SU-DHL-6 (cell line): ENCODE measurements around the gene APOBEC3G.
"Not testable (repeated sequence)": the region's sequence is repeated elsewhere in the genome, so short reads cannot be mapped to it uniquely, and the experiment has no call there.

Experiments
- H2AFZ ChIP-seq: fragments of 200-600 bp; sonication (generic); 2 replicates; pipeline ENCODE4 v1.6.1; 2014; ENCODE audit warnings: low read depth, mild to moderate bottlenecking, moderate library complexity, mixed read lengths, antibody characterized with exemption, low read length; ENCODE audit not compliant: severe bottlenecking
- H3F3A ChIP-seq: fragments of 200-600 bp; shearing (Covaris generic); 2 replicates; pipeline ENCODE4 v1.6.0; 2016; ENCODE audit warnings: antibody characterized with exemption, mild to moderate bottlenecking; ENCODE audit not compliant: insufficient read depth
- H3K27ac ChIP-seq: fragments of 200-600 bp; sonication (generic); 2 replicates; pipeline ENCODE4 v1.5.1; 2016; ENCODE audit warnings: low read depth, mild to moderate bottlenecking, low read length, moderate library complexity, mixed read lengths
- H3K27me3 ChIP-seq: fragments of 200-600 bp; sonication (generic), shearing (Covaris generic); 2 replicates; pipeline ENCODE4 v1.6.0; 2014; ENCODE audit warnings: mild to moderate bottlenecking, low read length
- H3K36me3 ChIP-seq: fragments of 200-600 bp; sonication (generic); 2 replicates; pipeline ENCODE4 v1.6.1; 2014; ENCODE audit warnings: mild to moderate bottlenecking, low read length, mixed read lengths
- H3K4me2 ChIP-seq: fragments of 300-600, 200-600 bp; shearing (Covaris generic), sonication (generic); 2 replicates; pipeline ENCODE4 v1.6.0; 2014; ENCODE audit warnings: low read length, low read depth, mild to moderate bottlenecking; ENCODE audit not compliant: poor library complexity, severe bottlenecking
- H3K4me3 ChIP-seq: fragments of 200-600 bp; sonication (generic); 2 replicates; pipeline ENCODE4 v1.5.1; 2014; ENCODE audit warnings: antibody characterized with exemption, low read length, mild to moderate bottlenecking, mixed read lengths; ENCODE audit not compliant: insufficient read depth, poor library complexity, severe bottlenecking
- H3K79me2 ChIP-seq: fragments of 200-600 bp; sonication (generic); 2 replicates; pipeline ENCODE4 v1.6.1; 2014; ENCODE audit warnings: mild to moderate bottlenecking, low read length, moderate library complexity; ENCODE audit not compliant: insufficient read depth
- H3K9ac ChIP-seq: fragments of 200-600 bp; sonication (generic); 2 replicates; pipeline ENCODE4 v1.7.0; 2014; ENCODE audit warnings: mild to moderate bottlenecking, low read length
- H3K9me2 ChIP-seq: fragments of 200-600 bp; sonication (generic); replicated peaks from 2 replicates; pipeline ENCODE4 v1.6.1; 2014; ENCODE audit warnings: low read length; ENCODE audit not compliant: insufficient read depth
- H3K9me3 ChIP-seq: fragments of 200-600 bp; sonication (generic); 2 replicates; pipeline ENCODE4 v1.6.1; 2014; ENCODE audit warnings: low read length, mixed read lengths; ENCODE audit not compliant: insufficient read depth
- H4K20me1 ChIP-seq: fragments of 200-600 bp; sonication (generic); 2 replicates; pipeline ENCODE4 v1.6.1; 2014; ENCODE audit warnings: low read depth, mild to moderate bottlenecking, antibody characterized with exemption, low read length, moderate library complexity, mixed read lengths
- EZH2phosphoT487 ChIP-seq: fragments of 200-600 bp; sonication (generic), shearing (Covaris generic); conservative IDR thresholded peaks from 2 replicates; pipeline ENCODE4 v1.6.1; 2018; ENCODE audit warnings: mild to moderate bottlenecking, antibody characterized with exemption, low read length, moderate library complexity, mixed read lengths
- TF ChIP-seq, protein P1 (sequence below): fragments of 200-600 bp; sonication (generic); IDR thresholded peaks from one replicate; pipeline ENCODE4 v1.5.1; 2017; ENCODE audit warnings: antibody characterized with exemption, mild to moderate bottlenecking, low read length, moderate library complexity; ENCODE audit not compliant: insufficient read depth, poor library complexity, severe bottlenecking

APOBEC3G gene

DNA sequence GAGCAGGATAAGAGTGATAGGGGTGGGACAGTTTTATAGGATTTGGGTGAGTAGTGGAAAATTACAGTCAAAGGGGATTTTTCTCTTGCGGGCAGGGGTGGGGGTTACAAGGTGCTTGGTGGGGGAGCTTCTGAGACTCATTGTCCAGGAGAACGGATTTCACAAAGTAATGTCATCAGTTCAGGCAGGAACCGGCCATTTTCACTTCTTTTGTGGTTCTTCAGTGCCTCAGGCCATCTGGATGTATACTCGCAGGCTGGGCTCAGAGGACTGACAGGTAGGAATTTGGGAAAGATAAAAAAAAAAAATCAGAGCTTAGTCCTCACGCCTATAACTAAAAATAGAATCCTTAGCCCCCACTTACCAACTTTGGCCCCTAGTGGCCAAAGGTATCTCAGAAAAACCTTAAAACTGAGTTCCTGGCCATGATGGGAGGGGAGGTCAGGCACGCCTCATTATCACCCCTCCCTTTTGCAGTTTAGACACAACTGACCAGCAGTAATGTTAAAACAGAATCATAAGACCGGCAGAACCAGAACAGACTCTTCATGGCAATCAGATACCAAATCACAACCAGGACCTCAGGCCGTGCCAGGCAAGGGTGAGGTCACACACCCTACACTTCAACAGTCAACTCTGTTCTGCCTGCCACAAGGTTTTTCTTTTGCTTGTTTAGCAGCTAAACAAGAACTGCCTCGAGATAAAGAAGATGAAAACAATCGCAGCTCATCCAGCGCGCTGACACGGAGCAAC is 8.9 kb upstream of the APOBEC3G start:
- peak overlapping the region; percentile 53 for H3K4me3 ChIP-seq
- peaks cover 90% of the 10 kb centered on the region for H3F3A ChIP-seq
- TF ChIP-seq, protein P1, sequence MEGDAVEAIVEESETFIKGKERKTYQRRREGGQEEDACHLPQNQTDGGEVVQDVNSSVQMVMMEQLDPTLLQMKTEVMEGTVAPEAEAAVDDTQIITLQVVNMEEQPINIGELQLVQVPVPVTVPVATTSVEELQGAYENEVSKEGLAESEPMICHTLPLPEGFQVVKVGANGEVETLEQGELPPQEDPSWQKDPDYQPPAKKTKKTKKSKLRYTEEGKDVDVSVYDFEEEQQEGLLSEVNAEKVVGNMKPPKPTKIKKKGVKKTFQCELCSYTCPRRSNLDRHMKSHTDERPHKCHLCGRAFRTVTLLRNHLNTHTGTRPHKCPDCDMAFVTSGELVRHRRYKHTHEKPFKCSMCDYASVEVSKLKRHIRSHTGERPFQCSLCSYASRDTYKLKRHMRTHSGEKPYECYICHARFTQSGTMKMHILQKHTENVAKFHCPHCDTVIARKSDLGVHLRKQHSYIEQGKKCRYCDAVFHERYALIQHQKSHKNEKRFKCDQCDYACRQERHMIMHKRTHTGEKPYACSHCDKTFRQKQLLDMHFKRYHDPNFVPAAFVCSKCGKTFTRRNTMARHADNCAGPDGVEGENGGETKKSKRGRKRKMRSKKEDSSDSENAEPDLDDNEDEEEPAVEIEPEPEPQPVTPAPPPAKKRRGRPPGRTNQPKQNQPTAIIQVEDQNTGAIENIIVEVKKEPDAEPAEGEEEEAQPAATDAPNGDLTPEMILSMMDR: peak; percentile 27
- no peak for TF ChIP-seq EZH2phosphoT487
- no peaks in the 10 kb centered on the region for H4K20me1 ChIP-seq
- no peaks in the 10 kb centered on the region for H3K27me3 ChIP-seq
- no peak overlapping the region for H2AFZ ChIP-seq
- no peaks in the 10 kb centered on the region for H3K9me2 ChIP-seq
- no peaks in the 10 kb centered on the region for H3K9me3 ChIP-seq
- H3K9ac ChIP-seq: peak overlapping the region; percentile 74
- no peaks in the 10 kb centered on the region for H3K36me3 ChIP-seq
- peak overlapping the region; percentile 99 for H3K27ac ChIP-seq
- peak overlapping the region; percentile 79 for H3K4me2 ChIP-seq
- peaks cover 19% of the 10 kb centered on the region for H3K79me2 ChIP-seq

DNA sequence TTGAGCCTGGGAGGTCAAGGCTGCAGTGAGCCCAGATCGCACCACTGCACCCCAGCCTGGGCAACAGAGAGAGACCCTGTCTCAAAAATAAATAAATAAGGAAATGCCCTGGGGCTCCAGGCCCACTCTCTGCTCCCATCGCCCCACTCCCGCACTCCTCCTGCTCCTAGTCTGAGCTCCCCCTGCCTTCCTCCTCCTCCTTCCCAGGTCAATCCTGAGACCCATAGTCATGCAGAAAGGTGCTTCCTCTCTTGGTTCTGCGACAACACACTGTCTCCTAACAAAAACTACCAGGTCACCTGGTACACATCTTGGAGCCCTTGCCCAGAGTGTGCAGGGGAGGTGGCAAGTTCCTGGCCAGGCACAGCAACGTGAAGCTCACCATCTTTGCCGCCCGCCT is 6.9 kb upstream of the APOBEC3G start:
- no peaks in the 10 kb centered on the region for H3K9me2 ChIP-seq
- H3F3A ChIP-seq: peaks cover 97% of the 10 kb centered on the region
- H3K27ac ChIP-seq: peak overlapping the region; percentile 99
- no peaks in the 10 kb centered on the region for H3K36me3 ChIP-seq
- no peak overlapping the region for H2AFZ ChIP-seq
- peak overlapping the region; percentile 60 for H3K9ac ChIP-seq
- H3K79me2 ChIP-seq: peaks cover 19% of the 10 kb centered on the region
- no peaks in the 10 kb centered on the region for H3K9me3 ChIP-seq
- TF ChIP-seq, protein P1: no peak
- TF ChIP-seq EZH2phosphoT487: no peak
- no peaks in the 10 kb centered on the region for H3K27me3 ChIP-seq
- H4K20me1 ChIP-seq: no peaks in the 10 kb centered on the region
- no peak overlapping the region for H3K4me3 ChIP-seq
- peak overlapping the region; percentile 82 for H3K4me2 ChIP-seq

DNA sequence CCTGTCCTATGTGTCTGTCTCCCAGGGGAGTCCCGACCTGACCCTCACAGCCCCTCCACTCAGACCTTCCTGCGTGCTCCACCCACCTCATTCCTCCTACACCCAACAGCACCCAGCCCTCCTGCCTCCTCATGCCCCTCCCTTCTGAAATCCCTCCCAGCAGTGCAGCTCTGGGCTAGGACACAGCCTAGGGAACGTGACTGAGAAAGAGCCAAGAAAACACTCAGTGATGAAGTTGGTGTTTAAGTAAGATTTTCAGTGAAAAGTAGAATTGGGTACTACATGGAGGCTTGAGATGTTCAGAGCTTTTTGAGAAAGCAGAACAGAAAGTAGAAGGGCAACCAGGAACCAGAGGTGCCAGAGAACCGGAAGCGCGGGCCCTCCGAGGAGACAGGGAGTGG is 4.5 kb upstream of the APOBEC3G start:
- H3K4me3 ChIP-seq: peak overlapping the region; percentile 39
- peak overlapping the region; percentile 82 for H3K4me2 ChIP-seq
- H3K9me3 ChIP-seq, H4K20me1 ChIP-seq, H3K79me2 ChIP-seq, H2AFZ ChIP-seq, H3K9me2 ChIP-seq, H3K27me3 ChIP-seq, H3K36me3 ChIP-seq: not testable (repeated sequence)
- H3K9ac ChIP-seq: peak overlapping the region; percentile 69
- H3K27ac ChIP-seq: peak overlapping the region; percentile 99
- peaks cover 84% of the 10 kb centered on the region for H3F3A ChIP-seq

DNA sequence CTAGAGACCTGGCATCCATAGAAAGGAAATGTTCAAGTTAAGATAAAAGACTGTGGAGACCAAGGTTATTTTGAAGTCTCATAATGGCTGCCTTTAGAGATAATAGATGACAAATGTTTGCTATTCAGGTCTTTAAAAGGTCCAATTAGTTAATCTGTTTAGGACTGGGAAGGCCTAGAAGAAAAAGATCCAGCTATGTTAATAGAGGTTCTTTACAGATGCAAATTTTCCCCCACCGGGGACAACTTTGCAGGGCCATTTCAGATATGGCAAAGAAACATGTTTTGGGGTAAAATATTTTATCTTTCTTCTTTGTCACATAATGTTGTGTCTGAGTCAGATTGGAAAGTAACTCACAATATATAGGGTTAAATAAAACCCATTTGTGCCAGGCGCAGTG is 3.1 kb upstream of the APOBEC3G start:
- H3K79me2 ChIP-seq: peaks cover 18% of the 10 kb centered on the region
- H3K9me3 ChIP-seq: no peaks in the 10 kb centered on the region
- no peak overlapping the region for H2AFZ ChIP-seq
- peak overlapping the region; percentile 99 for H3K27ac ChIP-seq
- peak overlapping the region; percentile 7 for H3K4me3 ChIP-seq
- no peaks in the 10 kb centered on the region for H4K20me1 ChIP-seq
- peak overlapping the region; percentile 82 for H3K4me2 ChIP-seq
- no peaks in the 10 kb centered on the region for H3K36me3 ChIP-seq
- H3K27me3 ChIP-seq: no peaks in the 10 kb centered on the region
- H3K9me2 ChIP-seq: no peaks in the 10 kb centered on the region
- H3K9ac ChIP-seq: peak overlapping the region; percentile 46
- TF ChIP-seq EZH2phosphoT487: no peak
- TF ChIP-seq, protein P1: no peak
- H3F3A ChIP-seq: peaks cover 70% of the 10 kb centered on the region

DNA sequence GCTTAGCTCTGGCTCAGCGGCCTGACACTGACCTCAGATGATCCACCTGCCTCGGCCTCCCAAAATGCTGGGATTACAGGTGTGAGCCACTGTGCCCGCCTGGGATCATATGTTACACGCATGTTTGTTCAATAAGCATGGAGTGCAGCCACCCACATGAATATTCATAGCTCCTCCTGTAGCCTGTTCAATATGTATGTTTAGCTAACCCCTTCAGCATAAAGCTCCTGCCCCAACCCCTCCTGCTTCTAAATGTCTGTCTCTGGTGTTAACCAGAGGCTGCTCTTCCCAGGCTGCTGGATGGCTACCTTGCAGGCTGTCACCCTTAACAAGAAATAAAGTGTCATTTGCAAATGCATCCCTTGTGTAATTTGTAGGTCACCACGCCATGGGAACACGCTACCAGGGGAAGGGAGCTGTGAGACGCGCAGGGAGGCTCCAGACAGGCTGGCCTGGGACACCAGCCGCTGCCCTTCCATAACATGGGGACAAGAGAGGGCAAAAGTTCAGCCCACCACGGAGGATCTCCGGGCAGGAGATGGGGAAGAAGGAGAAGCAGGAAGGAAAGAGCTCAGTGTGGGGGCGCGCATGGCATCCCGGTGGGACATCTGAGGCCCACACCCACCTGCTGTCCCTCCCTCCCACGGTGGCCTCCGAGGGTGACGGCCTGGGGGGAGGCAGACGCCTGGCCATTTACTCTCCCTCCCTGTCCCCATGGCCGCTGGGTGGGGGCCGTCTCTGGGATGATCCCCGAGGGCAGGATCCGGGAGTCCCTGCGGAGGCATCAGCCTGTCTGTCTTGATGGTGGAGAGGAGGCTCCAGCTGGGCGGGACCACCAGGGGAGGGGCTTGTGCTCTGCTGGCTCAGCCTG is 685 bp upstream of the APOBEC3G start:
- H3K9me3 ChIP-seq, H3K36me3 ChIP-seq, H4K20me1 ChIP-seq, H3K9me2 ChIP-seq, H2AFZ ChIP-seq, H3K27me3 ChIP-seq: not testable (repeated sequence)
- Histone ChIP-seq H3K79me2 (peaks cover 19% of the 10 kb centered on the region), H3K4me2 (peak overlapping the region; percentile 49), H3K9ac (peak overlapping the region; percentile 82), H3F3A (peaks cover 46% of the 10 kb centered on the region), H3K27ac (peak overlapping the region; percentile 99), H3K4me3 (peak overlapping the region; percentile 35)
